Measurements from ENCODE around the gene GRM7.

- no peak for TF ChIP-seq CTCF (IDR thresholded peaks at IDR 0.05; ENCODE audit: poor library complexity)
- no peak for TF ChIP-seq EZH2 (IDR thresholded peaks at IDR 0.05; ENCODE audit: borderline replicate concordance)
These were observed 823.3 kb downstream of the GRM7 start for GRCh38 chr3:7684182-7684715.
